ENCODE results near the gene RIMS1.

RIMS1 gene

GRCh38 chr6:72418495-72418894 is 532.1 kb downstream of the RIMS1 start:
- no peak for ATAC-seq

GRCh38 chr6:72419966-72420365 is 533.6 kb downstream of the RIMS1 start:
- ATAC-seq = no peak

GRCh38 chr6:72420409-72420808 is 534.1 kb downstream of the RIMS1 start:
- no peak for ATAC-seq

- no peak for ATAC-seq
Measured at GRCh38 chr6:72421387-72421786, 535.0 kb downstream of the RIMS1 start.

GRCh38 chr6:72422171-72422570 is 535.8 kb downstream of the RIMS1 start:
- no peak for ATAC-seq

- ATAC-seq = no peak
Measured at GRCh38 chr6:72424476-72424875, 538.1 kb downstream of the RIMS1 start.

GRCh38 chr6:72425003-72425681 is 538.8 kb downstream of the RIMS1 start:
- ATAC-seq = no peak

- ATAC-seq = no peak
Measured at GRCh38 chr6:72440611-72441010, 554.3 kb downstream of the RIMS1 start.

GRCh38 chr6:72446430-72446829 is 560.1 kb downstream of the RIMS1 start:
- no peak for ATAC-seq
